Activated CD4-positive, CD25-positive, alpha-beta regulatory T cell (primary cell): ENCODE measurements around the gene LGR6.

Experiments used
- DNase-seq, 4 experiments: peaks; one replicate each; lab custom pipeline; 2025; lab: John Stamatoyannopoulos, UW

Gene LGR6

DNA sequence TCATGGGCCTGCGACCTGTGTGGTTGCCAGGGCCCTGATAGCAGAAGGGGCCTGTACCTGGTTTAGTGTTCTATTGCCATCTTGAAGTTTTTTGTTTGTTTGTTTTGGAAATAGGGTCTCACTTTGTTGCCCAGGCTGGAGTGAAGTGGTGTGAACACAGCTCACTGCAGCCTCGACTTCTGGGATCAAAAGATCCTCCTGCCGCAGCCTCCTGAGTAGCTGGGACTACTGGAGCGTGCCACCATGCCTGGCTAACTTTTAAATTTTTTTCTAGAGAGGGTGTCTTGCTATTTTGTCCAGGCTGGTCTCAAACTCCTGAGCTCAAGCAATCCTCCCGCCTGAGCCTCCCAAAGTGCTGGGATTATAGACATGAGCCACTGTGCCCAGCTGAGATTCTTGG lies 75.2 kb downstream of the LGR6 start:
- no peak for DNase-seq

DNA sequence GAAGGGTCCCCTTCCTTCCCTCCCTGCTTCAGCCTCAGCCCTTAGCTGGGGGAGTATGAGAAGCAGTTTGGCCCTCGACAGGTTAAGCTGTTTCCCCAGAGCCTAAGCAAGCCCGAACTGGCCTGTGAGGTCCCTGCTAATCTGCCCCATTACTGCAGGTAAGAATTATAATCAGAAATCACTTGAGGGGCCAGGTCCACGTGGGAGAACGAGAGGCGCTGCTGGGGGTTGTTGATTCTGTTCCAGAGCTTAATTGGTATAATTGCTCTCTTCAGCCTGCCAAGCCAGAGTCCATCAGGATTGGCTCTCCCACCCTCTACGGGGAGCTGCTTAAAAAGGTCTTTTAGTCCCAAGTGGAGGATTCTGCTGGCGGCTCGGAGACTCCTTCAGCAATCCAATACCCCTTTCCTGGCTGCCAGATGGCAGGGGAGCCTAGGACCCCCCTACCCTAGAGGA lies 77.3 kb downstream of the LGR6 start:
- no peak for DNase-seq

DNA sequence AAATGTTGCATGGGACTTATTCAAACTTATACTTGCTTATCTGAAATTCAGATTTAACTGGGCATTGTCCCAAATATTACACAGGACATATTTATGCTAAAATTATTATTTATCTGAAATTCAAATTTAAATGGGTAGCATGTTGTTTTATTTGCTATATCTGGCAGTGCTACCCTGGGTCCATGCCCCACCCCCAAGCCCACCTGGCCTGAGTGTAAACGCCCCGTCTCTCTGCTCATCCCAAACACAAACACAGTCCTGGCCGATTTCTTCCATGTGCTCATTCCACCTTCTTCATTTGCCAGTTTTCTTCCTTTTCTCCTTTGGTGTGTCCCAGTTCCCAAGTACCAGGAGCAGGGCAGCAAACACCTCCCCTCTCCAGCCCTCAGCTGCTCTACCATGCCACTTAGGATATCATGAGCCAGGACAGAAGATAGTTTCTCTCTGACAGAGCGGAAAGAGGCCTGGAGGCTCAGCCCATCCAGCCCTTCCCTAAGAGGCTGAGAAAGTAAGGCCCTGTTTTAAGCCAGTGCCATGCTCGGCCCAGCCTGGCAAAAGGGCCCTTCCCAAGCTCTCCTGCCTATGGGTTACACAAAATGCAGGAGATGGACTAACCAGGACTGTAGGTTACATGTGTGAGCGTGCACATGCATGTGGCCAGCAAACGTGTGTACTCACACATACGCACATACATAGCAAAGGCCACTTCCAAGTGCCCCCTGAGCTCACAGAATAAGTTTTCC lies 78.7 kb downstream of the LGR6 start:
- no peak for DNase-seq

DNA sequence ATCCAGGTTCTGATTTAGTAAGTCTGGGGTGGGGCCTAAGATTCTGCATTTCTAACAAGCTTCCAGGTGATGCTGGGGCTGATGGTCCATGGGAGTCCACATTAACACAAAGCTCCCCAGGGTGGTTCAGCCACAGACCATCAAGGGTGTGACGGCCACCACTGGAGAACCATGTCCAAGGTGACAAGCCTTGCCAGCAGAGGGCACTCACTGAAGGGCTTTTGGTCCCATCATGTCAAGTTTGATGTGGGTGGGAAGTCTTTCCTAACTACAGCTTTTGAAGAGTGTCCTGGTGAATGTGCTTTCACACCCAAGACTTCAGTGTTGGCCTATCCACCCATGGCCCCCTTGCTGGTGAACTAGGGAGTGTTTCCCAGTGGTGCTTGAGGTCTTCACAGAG lies 81.0 kb downstream of the LGR6 start:
- peak in 3 of 4 experiments; percentile 12 to 13 (median 12) for DNase-seq

DNA sequence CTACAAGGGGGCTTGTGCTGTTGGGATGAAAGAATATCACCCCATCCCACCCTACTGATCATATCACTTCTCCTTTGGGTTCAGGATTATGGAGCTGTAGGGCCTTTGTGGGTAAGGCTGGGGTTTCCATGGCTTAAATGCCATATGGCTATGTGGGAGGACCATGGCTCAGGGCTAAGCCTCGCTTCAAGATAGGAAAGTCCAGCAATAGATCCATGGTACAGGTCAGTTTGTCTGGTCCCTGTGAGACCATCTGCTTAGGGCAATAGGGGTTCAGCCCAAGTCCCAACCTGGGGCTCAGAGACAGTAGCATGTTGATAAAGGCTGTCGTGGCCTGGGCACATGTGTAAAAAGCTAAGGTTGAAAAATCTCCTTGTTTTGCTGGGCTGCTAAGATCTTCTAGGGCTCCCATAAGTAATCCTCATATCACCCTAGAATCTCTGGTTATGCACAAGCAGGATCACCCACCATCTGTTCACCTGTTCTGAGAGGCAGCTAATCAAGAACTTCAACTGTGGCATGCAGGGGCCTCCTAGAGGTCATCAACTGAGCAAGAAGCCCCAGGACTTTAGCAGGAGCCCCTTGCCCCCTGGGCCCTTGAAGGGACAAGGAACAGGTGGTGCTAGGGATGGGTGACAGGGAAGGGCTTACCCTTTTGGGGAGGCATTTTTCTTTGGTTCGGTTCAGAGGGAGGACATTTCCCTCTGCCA lies 81.6 kb downstream of the LGR6 start:
- no peak for DNase-seq

DNA sequence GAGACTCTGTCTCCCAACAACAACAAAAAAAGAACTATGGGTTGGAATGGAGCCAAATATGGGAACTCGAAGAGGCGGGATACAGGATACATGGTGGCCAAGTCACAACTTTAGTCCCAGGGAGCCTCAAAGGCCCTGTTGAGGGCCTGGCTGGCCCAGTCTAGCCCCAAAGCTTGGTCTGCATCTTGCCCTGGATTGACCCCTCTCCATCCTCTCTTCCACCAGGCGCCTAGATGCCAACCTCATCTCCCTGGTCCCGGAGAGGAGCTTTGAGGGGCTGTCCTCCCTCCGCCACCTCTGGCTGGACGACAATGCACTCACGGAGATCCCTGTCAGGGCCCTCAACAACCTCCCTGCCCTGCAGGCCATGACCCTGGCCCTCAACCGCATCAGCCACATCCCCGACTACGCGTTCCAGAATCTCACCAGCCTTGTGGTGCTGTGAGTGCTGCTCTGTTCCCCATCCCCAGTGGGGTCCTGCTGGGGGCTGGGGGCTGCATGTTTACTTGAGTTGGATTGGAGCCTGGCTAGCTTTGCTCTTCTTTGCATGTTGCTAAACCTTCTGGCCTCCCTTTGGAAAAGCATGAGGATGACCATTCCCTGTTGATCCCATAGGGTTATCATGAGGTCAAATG lies 82.6 kb downstream of the LGR6 start:
- no peak for DNase-seq

DNA sequence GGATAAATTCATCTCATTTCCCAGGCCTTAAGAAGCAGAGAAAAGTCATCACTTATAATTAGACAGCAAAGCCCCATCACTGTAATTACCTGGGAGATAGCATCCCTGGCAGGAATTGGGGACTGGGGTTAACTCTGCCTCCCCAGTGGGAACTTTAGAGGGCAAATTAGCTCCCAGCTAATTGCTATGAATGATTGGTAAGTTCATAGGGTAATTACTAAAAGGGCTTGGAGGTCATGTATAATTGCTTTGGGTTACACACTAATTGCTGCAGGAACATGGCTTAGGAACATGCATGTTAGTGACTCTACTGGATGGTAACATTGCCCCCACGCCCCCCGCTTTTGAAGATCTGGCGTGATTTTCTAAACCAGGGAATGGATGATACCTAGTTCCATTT lies 83.3 kb downstream of the LGR6 start:
- no peak for DNase-seq

DNA sequence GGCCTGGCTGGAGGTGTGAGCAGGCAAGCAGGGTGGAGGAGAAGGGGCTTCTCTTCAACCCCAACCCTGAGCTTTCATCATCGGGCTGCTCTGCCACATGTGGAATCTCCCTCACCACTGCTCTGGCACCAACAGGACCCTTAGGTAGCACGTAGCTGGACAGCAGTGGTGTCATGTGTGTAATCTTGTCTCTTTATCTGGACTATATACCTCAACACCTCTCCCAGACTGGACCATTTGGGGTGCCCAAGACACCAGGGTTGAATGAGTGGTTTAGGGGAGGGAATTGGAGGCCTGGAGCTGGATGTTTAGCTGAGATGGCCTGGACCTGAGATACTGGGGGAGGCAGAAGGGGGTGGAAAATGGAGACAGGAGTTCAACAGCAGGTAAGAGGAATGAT lies 85.2 kb downstream of the LGR6 start:
- no peak for DNase-seq

DNA sequence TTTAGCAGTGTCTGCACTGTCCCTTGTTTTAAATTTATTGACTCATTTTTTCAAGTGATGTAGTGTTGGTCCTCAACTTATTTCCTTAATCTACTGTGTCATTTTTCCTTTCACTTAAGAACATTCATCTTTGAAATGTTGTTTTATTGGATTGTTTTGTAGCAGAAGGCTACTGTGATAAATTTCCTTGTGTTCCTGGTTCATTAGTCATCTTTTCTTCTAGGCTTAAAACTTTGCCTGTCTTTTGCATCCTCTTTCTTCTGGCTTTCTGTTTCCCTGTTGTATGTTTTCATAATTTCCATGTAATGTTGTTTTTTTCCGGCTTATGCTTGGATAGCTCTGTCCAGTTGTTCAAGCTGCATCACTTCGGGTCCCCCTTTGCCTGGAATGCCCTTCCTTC lies 86.2 kb downstream of the LGR6 start:
- DNase-seq = no peak

DNA sequence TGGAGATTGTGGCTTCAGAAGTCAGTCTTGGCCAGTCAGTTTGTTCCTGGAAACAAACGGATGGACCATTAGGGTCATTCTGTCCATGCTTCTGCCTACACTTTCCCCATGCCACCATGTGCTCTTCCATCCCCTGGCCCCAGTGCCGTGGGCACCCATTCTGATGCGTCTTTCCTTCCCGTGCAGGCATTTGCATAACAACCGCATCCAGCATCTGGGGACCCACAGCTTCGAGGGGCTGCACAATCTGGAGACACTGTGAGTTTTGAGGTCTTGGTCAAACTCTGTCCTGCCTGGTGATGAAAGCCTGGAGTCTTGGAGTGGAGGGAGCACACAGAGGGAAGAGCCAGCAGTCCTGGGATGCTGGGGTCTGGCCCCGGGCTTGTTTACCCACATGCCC lies 87.0 kb downstream of the LGR6 start:
- no peak for DNase-seq

DNA sequence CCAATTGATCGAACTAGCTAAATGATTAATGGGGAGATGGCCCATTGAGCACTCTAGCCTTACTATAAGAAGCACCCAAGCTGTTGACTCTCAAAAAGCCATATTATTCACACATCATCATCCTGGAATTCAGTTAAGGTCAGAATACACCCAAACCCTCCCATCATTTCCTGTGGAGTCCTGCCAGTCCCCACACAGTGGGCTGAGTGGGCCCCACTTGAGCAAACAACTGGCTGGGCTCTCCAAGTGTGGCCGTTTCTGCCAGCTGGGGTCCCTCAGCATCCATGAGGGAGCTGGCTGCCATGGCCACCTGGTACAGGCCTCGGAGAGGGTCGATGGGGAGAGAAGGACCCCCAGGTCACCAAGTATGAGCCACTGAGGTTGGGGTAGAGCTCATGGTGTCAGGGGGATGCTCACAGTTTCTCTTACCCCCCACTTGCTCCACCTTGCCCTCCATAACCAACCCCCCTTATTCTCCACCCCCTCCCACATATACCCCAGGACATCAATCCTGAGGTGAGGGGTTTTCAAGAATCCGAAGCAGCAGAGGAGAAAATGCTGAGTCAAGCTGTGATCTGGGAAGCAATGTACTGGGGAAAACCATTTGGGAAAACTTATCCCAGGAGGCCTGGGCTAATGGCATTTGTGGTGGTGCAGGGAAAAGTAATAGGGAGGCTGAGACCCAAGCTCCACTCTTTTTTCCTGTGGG lies 87.9 kb downstream of the LGR6 start:
- DNase-seq = no peak

DNA sequence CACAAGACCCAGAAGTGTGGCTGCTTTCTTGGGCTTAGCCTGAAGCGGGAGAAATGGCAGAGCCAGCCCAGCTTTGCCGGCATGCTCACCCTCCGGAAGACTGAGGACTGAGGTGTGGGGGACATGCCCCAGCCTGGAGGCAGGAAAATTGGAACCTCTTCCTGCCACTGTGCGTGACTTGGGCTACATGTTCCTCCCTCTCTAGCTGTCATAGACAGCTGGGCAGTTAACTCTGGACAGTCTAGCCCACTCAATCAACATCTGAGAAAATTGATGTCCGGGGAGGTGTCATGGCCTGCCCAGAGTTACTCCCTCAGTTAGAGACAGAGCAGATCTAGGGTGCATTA lies 88.4 kb downstream of the LGR6 start:
- DNase-seq = no peak

DNA sequence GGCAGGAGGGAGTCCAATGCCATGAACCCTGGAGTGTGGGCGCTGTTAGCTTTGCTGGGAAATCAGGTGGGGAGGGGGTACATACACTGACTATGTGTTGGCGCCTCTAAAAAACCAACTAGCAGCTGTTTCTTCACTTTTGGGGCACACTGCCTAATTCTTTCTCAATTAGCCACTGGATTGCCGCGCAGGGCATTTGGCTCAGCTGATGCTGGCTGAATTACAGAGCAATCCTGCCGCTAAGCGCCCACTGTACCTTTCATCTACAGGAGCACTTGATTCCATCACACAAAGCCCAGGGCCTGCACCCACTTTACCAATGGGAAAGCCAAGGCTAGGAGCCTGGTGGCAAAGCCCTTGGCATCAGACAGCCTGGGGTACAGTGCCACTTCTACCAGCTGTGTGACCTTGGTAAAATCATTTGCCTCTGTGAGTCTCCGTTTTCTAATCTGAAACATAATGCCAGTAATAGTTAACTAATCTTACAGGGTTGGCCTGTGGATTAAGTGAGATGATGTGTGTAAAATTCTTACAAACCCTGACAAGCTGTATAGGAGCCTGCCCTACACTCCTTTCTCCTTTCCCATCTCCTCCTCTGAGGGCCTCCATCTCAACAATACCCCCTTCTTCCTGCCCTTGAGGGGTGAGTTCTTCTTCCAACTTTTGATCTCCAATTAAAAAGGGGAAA lies 89.1 kb downstream of the LGR6 start:
- DNase-seq = no peak

DNA sequence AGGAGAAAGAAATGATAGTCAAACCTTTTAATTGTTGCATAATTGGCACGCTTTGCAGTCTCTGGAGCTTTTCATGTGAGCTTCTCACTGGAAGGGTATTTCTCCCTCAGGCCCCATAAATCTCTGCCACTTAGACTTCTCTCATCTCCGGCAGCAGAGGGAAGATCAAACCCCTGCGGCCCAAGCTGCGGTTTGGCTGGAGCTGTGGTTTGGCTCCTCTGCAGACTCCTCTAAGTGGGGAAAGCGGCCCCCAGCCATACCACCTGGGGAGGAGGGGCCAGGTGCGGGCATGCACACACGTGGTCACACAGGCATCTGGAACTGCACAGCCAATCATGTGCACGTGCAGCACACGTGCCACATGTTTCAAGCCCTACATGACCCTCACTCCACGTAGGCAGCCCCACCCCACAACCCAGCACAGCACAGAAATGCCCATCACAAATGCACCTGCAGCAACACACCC lies 89.8 kb downstream of the LGR6 start:
- no peak for DNase-seq

DNA sequence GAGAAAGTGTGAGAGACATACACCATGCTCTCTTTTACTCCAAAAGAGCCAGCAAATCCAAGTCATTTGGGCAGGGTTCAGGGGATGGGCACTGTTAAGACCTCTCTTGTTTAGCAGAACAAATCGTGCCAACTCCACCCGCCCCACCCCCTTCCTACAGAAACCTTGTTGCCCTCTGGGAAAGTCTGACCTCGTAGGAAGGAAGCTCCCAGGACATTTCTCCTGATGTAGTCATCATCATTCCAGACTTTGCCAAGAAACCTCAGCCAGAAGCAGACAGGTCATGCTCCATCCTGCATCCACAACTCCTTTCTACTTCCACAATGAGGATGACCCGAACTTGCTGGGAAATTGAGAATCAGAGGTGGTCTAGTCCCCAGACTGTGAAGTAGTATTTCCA lies 90.4 kb downstream of the LGR6 start:
- DNase-seq = no peak

DNA sequence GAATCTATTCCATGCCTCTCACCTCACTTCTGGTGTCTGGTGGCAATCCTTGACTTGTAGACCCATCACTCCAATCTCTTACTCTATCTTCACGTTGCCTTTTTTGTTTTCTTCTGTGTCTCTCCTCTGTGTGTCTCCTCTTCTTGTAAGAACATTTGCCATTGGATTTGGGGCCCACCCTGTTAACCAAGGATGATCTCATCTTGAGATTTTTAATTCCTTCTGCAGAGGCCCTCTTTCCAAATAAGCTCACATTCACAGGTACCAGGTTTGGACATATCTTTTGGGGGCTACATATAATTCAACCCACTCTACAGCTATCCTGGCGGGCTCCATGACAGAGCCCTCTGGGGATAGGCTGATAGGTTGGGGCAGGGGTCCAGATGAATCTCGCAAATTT lies 92.3 kb downstream of the LGR6 start:
- DNase-seq = no peak

DNA sequence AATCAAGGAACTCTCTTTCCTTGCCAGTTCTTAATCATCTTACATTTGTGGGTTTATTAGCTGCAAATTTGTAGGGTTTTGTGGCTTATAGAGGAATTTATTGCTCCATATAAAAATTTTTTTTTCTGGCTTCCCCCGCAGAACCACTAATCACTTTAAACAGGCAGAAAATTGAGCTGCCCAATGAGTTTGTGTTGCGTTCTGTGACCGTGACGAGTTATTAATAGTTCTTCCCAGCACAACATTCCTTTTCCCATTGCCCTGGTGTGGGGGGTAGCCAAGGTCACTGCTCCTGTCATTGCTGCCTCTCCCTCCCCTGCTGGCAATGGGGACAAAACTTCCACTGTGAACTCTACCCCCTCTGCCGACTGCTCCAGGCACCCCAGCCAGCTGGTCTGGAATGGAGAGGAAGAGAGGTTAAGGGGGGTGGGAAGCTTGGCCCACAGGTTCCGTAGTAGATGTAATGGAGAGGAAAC lies 93.1 kb downstream of the LGR6 start:
- no peak for DNase-seq

DNA sequence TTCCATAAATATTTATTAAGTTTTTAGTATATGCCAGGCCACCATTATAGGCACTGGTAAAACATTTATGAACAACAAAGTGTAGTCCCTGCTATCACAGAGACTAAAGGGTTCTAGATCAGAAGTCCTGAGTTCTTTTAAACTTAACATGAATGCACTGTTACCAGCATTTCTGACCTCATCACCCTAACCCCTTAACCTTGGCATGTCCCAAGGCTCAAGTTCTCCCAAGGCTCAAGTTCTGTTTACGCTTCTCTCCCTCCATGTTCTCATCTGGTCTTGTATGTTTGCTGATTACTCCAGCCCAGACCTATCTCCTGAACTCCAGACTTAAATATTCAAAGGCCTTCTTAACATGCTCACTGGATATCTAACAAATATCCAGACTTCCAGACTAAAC lies 93.6 kb downstream of the LGR6 start:
- DNase-seq = no peak

DNA sequence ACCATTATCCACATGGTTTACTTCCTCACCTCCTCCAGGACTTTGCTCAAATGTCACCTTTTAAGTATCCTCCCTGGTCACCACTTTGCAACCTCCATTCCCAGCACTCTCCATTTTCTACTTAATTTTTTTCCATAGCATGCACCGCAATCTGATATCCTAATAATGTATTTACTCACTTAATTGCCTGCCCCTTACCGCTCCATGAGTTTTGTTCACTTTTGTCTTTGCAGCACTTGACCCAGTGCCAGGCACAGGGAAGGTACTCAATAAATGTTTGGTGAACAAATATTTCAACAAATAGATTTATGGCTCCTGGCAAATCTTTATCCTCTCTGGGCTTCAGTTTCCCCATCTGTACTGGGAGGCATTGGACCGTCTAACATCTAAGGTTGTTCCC lies 94.6 kb downstream of the LGR6 start:
- no peak for DNase-seq

DNA sequence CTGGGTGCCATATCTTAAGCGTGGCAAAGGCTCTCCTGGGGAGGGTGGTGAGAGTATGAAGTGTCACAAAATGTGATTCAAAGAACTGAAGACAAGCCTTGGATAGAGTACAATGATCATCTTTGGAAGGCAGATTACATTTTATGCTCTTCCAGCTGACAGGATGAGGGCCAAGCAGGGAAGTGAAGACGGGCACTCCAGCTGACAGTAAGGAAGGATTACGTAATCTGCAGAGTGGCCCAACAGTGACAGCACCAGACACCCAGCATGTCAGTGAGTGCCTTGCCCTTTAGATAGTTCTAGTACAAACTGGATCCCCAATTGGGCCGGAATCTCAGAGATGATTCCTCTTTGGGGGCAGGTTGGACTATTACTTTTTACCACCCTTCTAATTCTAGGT lies 95.4 kb downstream of the LGR6 start:
- DNase-seq = no peak

DNA sequence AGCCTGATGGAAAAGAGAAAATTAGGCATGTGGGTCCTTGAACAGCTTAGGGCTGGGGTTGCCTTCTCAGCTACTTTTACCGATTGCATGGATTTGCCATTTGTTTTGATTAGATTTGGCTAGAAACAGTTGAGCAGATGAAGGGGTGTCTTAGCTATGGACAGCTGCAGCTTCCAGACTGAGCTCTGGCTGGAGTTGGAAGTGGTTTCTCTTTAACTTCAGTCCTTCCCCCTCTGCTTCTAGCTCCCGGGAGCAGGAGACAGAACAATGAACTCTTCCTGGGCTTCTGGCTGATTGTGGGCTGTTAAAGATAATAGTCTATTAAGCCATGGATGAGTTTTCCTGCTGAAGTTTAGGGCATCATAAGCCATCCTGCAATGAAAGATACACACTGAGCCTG lies 97.4 kb downstream of the LGR6 start:
- no peak for DNase-seq
